Body of pancreas (tissue), 4 donors: ENCODE measurements around the gene PHF5A. TPM values are rescaled to one million over a fixed set of nuclear protein-coding genes. Genes with fewer than 3 reads are reported as not detected.

Experiments
- ATAC-seq: fragments of 150-250 bp; one replicate; pipeline ENCODE4 v1.9.1; 2016
- DNase-seq, 4 donors: peaks; one replicate each; pipeline ENCODE4 v3.0.0-alpha.2; 2019
- H3K27ac ChIP-seq, 4 donors: fragments of 200-600 bp; sonication (generic); 1 replicate in 3 of 4; 2 replicates in 1 of 4; pipeline versions ENCODE4 v1.5.1 to v1.6.1; 2016 to 2019; ENCODE audit warnings: mild to moderate bottlenecking in 1 of 4, mixed read lengths in 1 of 4, moderate library complexity in 1 of 4
- H3K27me3 ChIP-seq, 2 donors: fragments of 200-600 bp; sonication (generic); one replicate each; pipeline ENCODE4 v1.6.0; 2016; ENCODE audit warnings: mild to moderate bottlenecking in 1 of 2
- H3K36me3 ChIP-seq, 2 donors: fragments of 200-600 bp; sonication (generic); replicated peaks in 1 of 2; 2 replicates each; pipeline ENCODE4 v1.5.1; 2016; ENCODE audit warnings: low read depth in 2 of 2; ENCODE audit not compliant: insufficient read depth in 1 of 2
- H3K4me1 ChIP-seq: fragments of 200-600 bp; sonication (generic); one replicate; pipeline ENCODE4 v1.6.0; 2016
- H3K4me3 ChIP-seq, 2 donors: fragments of 200-600 bp; sonication (generic); 1 replicate in 1 of 2; 2 replicates in 1 of 2; pipeline ENCODE4 v1.5.1; 2016 to 2019
- H3K9me3 ChIP-seq, 3 donors: fragments of 200-600 bp; sonication (generic); 1 replicate in 2 of 3; 2 replicates in 1 of 3; pipeline ENCODE4 v1.5.1; 2016
- POLR2A ChIP-seq, 3 donors: fragments of 450-650 bp; IDR thresholded peaks; one replicate each; pipeline ENCODE4 v1.6.1; 2016; ENCODE audit warnings: antibody characterized with exemption in 3 of 3, mild to moderate bottlenecking in 2 of 3
- whole genome bisulfite sequencing, 2 donors: methylation state at CpG; one replicate each; pipeline ENCODE4 v1.1.5; 2017; 5-methylcytosine and 5-hydroxymethylcytosine counted together
- intact Hi-C: fragments of 100-400 bp; cut with DNase I; formaldehyde crosslinking; loops from one replicate; pipeline ENCODE4 v1.15.1; 2023
- total RNA-seq, 2 donors: library from RNA; depleted of rRNA; stranded (reverse); fragments of >200 nt; gene quantifications; one replicate each; pipeline ENCODE4 v1.1.0, GENCODE V29; 2016
- TF ChIP-seq, protein P1 (sequence below), 7 experiments: fragments of 450-650 bp in 4 of 7; fragments of 200-600 bp in 3 of 7; sonication (generic) in 3 of 7; IDR thresholded peaks; one replicate each; pipeline ENCODE4 v1.5.1; 2016 to 2019; ENCODE audit warnings: antibody characterized with exemption in 7 of 7

Gene PHF5A
- total RNA-seq, 2 donors from 2014 or later, result 15.5 to 19.2 TPM

DNA sequence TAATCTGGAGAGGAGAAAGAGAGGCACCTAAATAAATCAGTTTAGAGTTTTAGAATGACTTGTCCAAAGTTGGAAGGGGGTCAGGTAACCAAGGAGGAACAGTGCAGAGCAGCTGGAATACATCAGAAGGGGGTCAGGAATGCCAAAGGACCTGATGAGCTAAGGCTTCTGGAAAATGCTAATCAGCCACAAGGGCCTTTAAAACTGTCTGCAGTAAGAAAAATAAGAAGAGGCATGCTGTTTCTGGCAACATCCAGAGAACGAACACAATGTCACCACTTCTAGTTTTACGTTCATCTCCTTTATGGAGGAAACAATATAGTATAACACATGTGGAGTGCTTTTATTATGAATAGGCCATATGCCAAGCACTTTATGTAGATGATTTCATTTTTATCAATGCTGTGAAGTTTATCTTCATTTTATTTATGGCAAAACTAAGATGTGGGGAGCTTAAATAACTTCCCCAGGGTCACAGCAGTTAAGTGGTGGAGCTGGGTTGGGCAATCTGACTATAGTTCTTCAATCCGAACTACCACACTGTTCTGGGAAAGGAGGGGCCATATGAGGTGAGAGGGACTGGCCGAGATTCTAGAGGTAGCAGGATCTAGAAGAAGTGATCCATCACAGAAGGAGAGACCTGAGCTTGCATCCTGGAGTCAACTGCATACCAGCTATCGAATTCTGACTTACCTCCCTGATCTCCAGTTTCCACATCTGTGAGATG, 23.0 kb upstream of the PHF5A start:
- no peak overlapping the region for H3K4me3 ChIP-seq
- intact Hi-C loops, result no loop called here
- ATAC-seq (peak; percentile 30), DNase-seq (no peak)
- TF ChIP-seq, protein P1, sequence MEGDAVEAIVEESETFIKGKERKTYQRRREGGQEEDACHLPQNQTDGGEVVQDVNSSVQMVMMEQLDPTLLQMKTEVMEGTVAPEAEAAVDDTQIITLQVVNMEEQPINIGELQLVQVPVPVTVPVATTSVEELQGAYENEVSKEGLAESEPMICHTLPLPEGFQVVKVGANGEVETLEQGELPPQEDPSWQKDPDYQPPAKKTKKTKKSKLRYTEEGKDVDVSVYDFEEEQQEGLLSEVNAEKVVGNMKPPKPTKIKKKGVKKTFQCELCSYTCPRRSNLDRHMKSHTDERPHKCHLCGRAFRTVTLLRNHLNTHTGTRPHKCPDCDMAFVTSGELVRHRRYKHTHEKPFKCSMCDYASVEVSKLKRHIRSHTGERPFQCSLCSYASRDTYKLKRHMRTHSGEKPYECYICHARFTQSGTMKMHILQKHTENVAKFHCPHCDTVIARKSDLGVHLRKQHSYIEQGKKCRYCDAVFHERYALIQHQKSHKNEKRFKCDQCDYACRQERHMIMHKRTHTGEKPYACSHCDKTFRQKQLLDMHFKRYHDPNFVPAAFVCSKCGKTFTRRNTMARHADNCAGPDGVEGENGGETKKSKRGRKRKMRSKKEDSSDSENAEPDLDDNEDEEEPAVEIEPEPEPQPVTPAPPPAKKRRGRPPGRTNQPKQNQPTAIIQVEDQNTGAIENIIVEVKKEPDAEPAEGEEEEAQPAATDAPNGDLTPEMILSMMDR (IDR thresholded peaks at IDR 0.05), result no peak
- TF ChIP-seq POLR2A (IDR thresholded peaks at IDR 0.05), result no peak
- no peaks in the 10 kb centered on the region for H3K36me3 ChIP-seq
- no peak overlapping the region for H3K27ac ChIP-seq
- H3K4me1 ChIP-seq, result peaks cover 37% of the 10 kb centered on the region
- 82 to 84% methylated on average over 5 of the region's 5 CpGs for WGBS, 2 donors
- H3K27me3 ChIP-seq, result no peaks in the 10 kb centered on the region
- H3K9me3 ChIP-seq, result no peaks in the 10 kb centered on the region

DNA sequence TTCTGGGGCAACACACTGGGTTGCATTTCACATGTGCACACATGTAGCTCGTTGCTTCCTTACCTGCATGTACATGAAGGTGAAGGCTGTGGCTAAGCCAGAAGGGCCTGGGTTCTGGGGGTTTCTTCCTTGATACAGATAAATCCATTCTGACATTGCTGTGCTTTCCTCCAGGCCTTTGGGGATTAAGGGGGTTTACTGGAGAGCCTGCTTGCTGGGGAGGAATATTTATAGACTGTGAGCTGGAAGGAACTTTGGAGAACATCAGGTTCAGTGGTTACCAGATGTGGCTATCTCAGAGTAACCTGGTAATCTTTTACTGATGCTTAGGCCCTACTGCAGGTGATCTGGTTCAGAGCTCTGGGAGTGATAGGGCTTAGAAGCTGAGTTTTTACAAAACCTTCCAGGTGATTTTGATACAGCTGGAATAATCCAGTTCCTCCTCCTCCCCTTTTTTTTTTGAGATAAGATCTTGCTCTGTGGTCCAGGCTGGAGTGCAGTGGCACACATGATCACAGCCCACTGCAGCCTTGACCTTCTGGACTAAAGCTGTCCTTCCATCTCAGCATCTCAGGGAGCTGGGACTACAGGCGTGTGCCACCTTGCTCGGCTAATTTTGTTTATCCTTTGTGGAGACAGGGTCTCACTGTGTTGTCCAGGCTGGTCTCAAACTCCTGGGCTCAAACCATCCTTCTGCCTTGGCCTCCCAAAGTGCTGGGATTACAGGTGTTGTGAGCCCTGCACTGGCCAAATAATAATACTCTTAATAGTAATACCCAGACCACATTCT, 20.3 kb upstream of the PHF5A start:
- no peak for DNase-seq
- Histone ChIP-seq H3K36me3 (no peaks in the 10 kb centered on the region), H3K4me1 (peaks cover 37% of the 10 kb centered on the region), H3K9me3 (no peaks in the 10 kb centered on the region), H3K4me3 (no peak overlapping the region), H3K27me3 (no peaks in the 10 kb centered on the region), H3K27ac (peak overlapping the region in 1 of 4 donors; percentile 29)
- intact Hi-C loops, result no loop called here
- TF ChIP-seq POLR2A (IDR thresholded peaks at IDR 0.05), result no peak
- TF ChIP-seq, protein P1 (IDR thresholded peaks at IDR 0.05), result no peak
- WGBS, 2 donors, result 59 to 60% methylated on average over 3 of the region's 3 CpGs
- ATAC-seq, result no peak

DNA sequence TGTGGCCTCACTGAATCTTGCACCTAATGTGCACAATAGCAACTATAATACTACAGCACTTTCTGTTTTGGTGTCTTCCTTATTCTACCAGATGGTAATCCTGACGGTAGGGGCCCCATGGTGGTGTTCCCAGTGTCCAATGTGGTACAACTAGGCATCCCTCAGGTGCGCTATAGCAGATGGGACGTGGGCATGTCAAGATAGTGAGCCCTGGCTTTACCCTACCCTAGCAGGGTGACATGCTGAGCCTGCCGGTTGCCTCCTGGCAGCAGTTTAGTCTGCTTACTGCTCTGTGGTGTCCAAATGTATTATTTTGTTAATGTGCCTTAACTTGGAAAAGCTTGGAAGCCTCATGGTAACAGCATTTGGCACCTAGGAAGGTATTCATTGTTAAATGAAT, 19.6 kb upstream of the PHF5A start:
- H3K27me3 ChIP-seq, result no peaks in the 10 kb centered on the region
- no peaks in the 10 kb centered on the region for H3K36me3 ChIP-seq
- DNase-seq (no peak), ATAC-seq (no peak)
- H3K4me1 ChIP-seq, result peaks cover 37% of the 10 kb centered on the region
- H3K9me3 ChIP-seq, result no peaks in the 10 kb centered on the region
- TF ChIP-seq, protein P1 (IDR thresholded peaks at IDR 0.05), result no peak
- TF ChIP-seq POLR2A (IDR thresholded peaks at IDR 0.05), result no peak
- intact Hi-C loops, result no loop called here
- 56 to 65% methylated on average over 4 of the region's 4 CpGs for WGBS, 2 donors
- no peak overlapping the region for H3K27ac ChIP-seq
- H3K4me3 ChIP-seq, result no peak overlapping the region

DNA sequence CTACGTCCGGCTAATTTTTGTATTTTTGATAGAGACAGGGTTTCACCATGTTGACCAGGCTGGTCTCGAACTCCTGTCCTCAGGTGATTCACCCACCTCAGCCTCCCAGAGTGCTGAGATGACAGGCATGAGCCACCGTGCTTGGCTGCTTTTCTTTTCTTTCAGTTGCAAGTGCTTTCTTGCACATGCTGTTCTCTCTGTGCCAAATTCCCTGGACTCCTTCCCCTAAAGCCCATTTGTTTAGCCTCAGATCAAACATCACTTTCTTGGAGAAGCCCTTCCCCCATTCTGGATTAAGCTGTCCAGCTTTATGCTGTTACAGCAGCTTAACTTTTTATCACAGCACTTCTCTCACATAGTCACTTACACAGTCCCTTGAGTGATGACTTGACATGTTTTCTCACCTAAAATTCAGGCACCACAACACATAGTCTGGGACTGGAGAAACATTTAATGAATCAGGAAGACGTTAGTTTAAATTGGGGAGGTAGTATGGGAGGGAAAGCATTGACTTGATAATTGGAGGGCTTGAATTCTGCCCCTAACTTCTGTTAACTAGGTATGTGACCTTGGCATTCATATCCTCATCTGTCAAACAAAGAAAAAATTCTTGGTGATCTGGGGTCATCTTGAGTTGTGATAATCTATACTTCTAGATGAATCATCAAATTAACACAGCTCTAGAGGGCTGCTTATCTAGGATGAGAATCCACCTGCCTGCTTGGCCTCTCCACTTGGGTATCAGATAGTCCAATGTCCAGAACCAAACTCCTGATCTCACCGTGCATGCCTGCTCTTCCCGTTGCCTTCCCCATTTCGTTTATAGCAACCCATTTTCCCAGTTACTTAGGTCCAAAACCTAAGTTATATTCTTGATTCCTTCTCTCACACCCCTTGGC, 18.8 kb upstream of the PHF5A start:
- Histone ChIP-seq H3K27ac (no peak overlapping the region), H3K27me3 (no peaks in the 10 kb centered on the region), H3K36me3 (no peaks in the 10 kb centered on the region), H3K4me1 (peaks cover 37% of the 10 kb centered on the region), H3K4me3 (no peak overlapping the region), H3K9me3 (no peaks in the 10 kb centered on the region)
- intact Hi-C loops, result no loop called here
- ATAC-seq (no peak), DNase-seq (peak in 1 of 4 donors; percentile 13)
- TF ChIP-seq, protein P1 (IDR thresholded peaks at IDR 0.05), result no peak
- TF ChIP-seq POLR2A (IDR thresholded peaks at IDR 0.05), result no peak
- WGBS, 2 donors, result 55 to 66% methylated on average over 8 of the region's 8 CpGs
